Right cardiac atrium (tissue), 5 donors: Measurements from ENCODE around the gene CA10. TPM values are rescaled to one million over a fixed set of nuclear protein-coding genes. Genes with fewer than 3 reads are reported as not detected.

Source experiments
- ATAC-seq, 2 donors: fragments of 200-7000 bp; cut with Tn5 transposase; one replicate each; pipeline versions ENCODE4 v1.8.0 to v1.9.1; 2020; ENCODE audit warnings: moderate library complexity in 2 of 2, mild to moderate bottlenecking in 1 of 2
- DNase-seq, 3 donors: peaks; one replicate each; pipeline ENCODE4 v3.0.0-alpha.2; 2020
- H3K27ac ChIP-seq: one replicate; pipeline ENCODE4 v1.5.1; 2013; ENCODE audit warnings: mild to moderate bottlenecking, low read length, control low read depth, moderate library complexity
- H3K27me3 ChIP-seq: one replicate; pipeline ENCODE4 v1.6.1; 2013; ENCODE audit not compliant: control insufficient read depth, insufficient read depth
- H3K4me1 ChIP-seq: one replicate; pipeline ENCODE4 v1.6.1; 2013; ENCODE audit warnings: low read length; ENCODE audit not compliant: control insufficient read depth, insufficient read depth
- H3K4me3 ChIP-seq: one replicate; pipeline ENCODE4 v1.5.1; 2013; ENCODE audit warnings: low read length, control low read depth
- H3K9me3 ChIP-seq: one replicate; pipeline ENCODE4 v1.6.1; 2013; ENCODE audit warnings: low read length; ENCODE audit not compliant: control insufficient read depth
- WGBS: extraction: QIAGEN DNeasy Blood & Tissue Kit; methylation state at CpG from one replicate; pipeline ENCODE4 v1.1.7; 2013; 5-methylcytosine and 5-hydroxymethylcytosine counted together
- intact Hi-C, 4 donors: fragments of 100-400 bp; cut with DNase I; formaldehyde crosslinking; loops; one replicate each; pipeline versions ENCODE4 v1.11.0 to v1.14.0; 2022 to 2023
- polyA plus RNA-seq: library from polyadenylated mRNA; stranded (reverse); fragments of 200-250 nt; gene quantifications from one replicate; pipeline ENCODE4 v1.2.3, GENCODE V29; 2013
- total RNA-seq, 4 donors: library from RNA; stranded (reverse); fragmentation: NEBNext Ultra II Directional; extraction: Animal tissue kit (Norgen Biotek cat#: 25700); gene quantifications; one replicate each; pipeline ENCODE4 v1.2.1, GENCODE V29; 2021
- donor health status: healthy with polysubstance abuse.
- donor health status: DM: no; HTN: yes; CAD: no.
- donor health status: DM: no; HTN: no; CAD: no.
- donor health status: DM: no; HTN: yes; CAD: no; lungs with severe emphysema.
- donor health status: DM: yes; HTN: yes; CAD: no.

CA10 gene
- total and polyA plus RNA-seq, 5 donors, result 0.05 TPM; not detected in 4

- no peak for ATAC-seq
- intact Hi-C loops, result no loop called here
- H3K27me3 ChIP-seq, result no peaks in the 10 kb centered on the region
- 100% methylated on average over 1 of the region's 1 CpG for WGBS
- no peak for DNase-seq
- no peaks in the 10 kb centered on the region for H3K4me1 ChIP-seq
- no peak overlapping the region for H3K27ac ChIP-seq
- H3K4me3 ChIP-seq, result no peak overlapping the region
- H3K9me3 ChIP-seq, result no peaks in the 10 kb centered on the region
Measured at GRCh38 chr17:51722994-51723393, 435.5 kb downstream of the CA10 start.

- no peaks in the 10 kb centered on the region for H3K9me3 ChIP-seq
- 92% methylated on average over 5 of the region's 5 CpGs for WGBS
- H3K27ac ChIP-seq, result no peak overlapping the region
- ATAC-seq, result no peak
- no peaks in the 10 kb centered on the region for H3K27me3 ChIP-seq
- H3K4me1 ChIP-seq, result no peaks in the 10 kb centered on the region
- H3K4me3 ChIP-seq, result no peak overlapping the region
- intact Hi-C loops, result no loop called here
- DNase-seq, result no peak
Measured at GRCh38 chr17:51721730-51722129, 436.8 kb downstream of the CA10 start.

DNA sequence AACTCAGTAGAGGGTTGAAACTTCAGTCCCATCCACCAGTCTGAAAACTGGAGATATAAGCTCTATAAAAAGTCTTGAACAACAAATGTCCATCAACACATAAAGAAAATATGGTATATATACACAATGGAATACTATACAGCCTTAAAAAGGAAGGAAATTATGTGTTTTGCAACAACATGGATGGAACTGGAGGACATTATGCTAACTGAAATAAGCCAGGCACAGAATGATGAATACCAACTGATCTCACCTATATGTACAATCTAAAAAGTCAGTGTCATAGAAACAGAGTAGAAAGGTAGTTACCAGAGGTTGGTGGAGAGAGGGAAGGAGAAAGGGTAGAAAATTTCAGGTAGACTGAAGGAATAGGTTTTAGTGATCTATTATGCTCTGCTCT is 438.1 kb downstream of the CA10 start:
- Histone ChIP-seq H3K4me1 (no peaks in the 10 kb centered on the region), H3K9me3 (no peaks in the 10 kb centered on the region), H3K27ac (no peak overlapping the region), H3K4me3 (no peak overlapping the region), H3K27me3 (no peaks in the 10 kb centered on the region)
- intact Hi-C loops, result no loop called here
- ATAC-seq (no peak), DNase-seq (no peak)

DNA sequence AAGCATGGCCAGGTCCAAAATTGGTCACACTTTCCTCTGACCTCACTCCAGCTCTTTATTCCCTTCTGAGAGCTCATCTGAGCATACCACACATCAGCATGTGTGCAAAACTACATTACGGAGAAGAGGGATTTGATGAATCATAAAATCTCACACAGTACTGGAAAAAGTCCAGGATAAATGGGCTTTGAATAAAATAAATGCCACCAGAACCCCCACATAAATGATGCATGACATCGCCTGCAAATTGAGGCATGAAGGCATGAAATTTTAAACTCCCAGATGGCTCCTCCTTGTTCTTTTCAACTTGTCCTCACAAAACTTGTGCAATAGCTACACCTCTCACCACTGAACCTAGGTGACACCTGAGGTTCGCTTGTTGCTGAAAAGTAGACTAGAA is 439.5 kb downstream of the CA10 start:
- intact Hi-C loops, result no loop called here
- ATAC-seq (no peak), DNase-seq (no peak)
- H3K27ac ChIP-seq, result no peak overlapping the region
- no peaks in the 10 kb centered on the region for H3K9me3 ChIP-seq
- no peaks in the 10 kb centered on the region for H3K4me1 ChIP-seq
- no peaks in the 10 kb centered on the region for H3K27me3 ChIP-seq
- H3K4me3 ChIP-seq, result no peak overlapping the region
- 71% methylated on average over 3 of the region's 3 CpGs for WGBS

- H3K27ac ChIP-seq, result no peak overlapping the region
- no peak overlapping the region for H3K4me3 ChIP-seq
- no peaks in the 10 kb centered on the region for H3K27me3 ChIP-seq
- DNase-seq, result no peak
- no peaks in the 10 kb centered on the region for H3K4me1 ChIP-seq
- ATAC-seq, result no peak
- WGBS, result 76% methylated on average over 7 of the region's 7 CpGs
- H3K9me3 ChIP-seq, result no peaks in the 10 kb centered on the region
- intact Hi-C loops, result no loop called here
Measured at GRCh38 chr17:51711581-51711980, 446.9 kb downstream of the CA10 start.

GRCh38 chr17:51710634-51710979 is 447.9 kb downstream of the CA10 start:
- Histone ChIP-seq H3K27ac (peak overlapping the region; percentile 54), H3K4me1 (no peaks in the 10 kb centered on the region), H3K27me3 (no peaks in the 10 kb centered on the region), H3K4me3 (no peak overlapping the region), H3K9me3 (no peaks in the 10 kb centered on the region)
- 38% methylated on average over 3 of the region's 3 CpGs for WGBS
- intact Hi-C loops, result no loop called here
- DNase-seq (peak in 1 of 3 donors; percentile 58), ATAC-seq (peak; percentile 42 to 84)

DNA sequence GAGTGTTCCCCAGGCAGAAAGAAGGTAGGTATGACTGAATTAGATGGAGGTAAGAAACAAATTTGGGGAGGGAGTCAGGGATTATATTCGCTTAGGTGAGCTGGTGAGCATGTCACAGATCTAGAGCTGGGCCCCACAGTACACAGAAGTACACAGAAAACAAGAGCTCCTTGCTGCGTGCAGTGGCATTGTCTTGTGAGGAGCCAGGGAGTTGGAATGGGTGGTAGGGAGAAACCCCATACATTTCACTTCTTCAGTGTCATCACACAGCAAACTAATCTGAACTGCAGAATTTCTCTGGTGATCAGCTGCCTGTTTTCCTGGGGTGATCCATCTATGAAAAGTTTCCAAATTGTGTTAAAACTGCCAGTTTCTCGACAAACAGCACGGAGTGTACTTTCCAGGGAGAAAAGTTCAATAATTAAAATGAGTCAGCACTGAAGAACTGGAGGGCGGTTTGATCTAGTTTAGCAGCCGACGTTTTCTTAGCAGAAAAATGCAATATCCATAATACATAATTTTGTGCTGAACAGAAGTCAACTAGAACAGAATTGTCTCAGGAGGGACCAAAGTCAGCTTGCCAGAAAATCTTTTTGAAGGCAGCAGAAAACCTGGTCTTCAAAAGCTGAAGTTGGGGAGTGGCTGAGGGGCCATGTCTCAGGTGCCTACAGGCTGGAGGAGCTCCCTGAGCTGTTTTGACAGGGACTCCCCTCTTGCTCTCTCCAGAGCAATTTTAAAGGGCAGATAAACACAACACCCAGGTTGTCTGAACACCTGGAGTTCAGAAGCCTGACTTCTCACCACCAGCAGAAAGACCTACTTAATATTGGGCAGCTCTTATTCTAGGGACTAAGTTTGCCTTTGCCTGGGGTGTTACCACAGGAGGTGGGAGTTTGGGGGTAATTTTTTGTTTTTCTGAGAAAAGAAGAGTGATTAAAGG is 448.6 kb downstream of the CA10 start:
- intact Hi-C loops, result loop anchor here in 1 of 4 donors (10.0 kb wide), 1 partner anchor 55 kb away; no protein-coding TSS in a partner anchor
- ATAC-seq, result peak; percentile 20 to 86
- Histone ChIP-seq H3K9me3 (no peaks in the 10 kb centered on the region), H3K4me3 (no peak overlapping the region), H3K27me3 (no peaks in the 10 kb centered on the region), H3K4me1 (no peaks in the 10 kb centered on the region), H3K27ac (peak overlapping the region; percentile 54)
- WGBS, result 66% methylated on average over 7 of the region's 7 CpGs
- no peak for DNase-seq

GRCh38 chr17:51707216-51707615 is 451.3 kb downstream of the CA10 start:
- WGBS, result 95% methylated on average over 2 of the region's 2 CpGs
- intact Hi-C loops, result loop anchor here in 1 of 4 donors (10.0 kb wide), 1 partner anchor 58 kb away; no protein-coding TSS in a partner anchor
- ATAC-seq (no peak), DNase-seq (no peak)
- H3K4me3 ChIP-seq, result no peak overlapping the region
- no peak overlapping the region for H3K27ac ChIP-seq
- H3K4me1 ChIP-seq, result no peaks in the 10 kb centered on the region
- no peaks in the 10 kb centered on the region for H3K27me3 ChIP-seq
- no peaks in the 10 kb centered on the region for H3K9me3 ChIP-seq

DNA sequence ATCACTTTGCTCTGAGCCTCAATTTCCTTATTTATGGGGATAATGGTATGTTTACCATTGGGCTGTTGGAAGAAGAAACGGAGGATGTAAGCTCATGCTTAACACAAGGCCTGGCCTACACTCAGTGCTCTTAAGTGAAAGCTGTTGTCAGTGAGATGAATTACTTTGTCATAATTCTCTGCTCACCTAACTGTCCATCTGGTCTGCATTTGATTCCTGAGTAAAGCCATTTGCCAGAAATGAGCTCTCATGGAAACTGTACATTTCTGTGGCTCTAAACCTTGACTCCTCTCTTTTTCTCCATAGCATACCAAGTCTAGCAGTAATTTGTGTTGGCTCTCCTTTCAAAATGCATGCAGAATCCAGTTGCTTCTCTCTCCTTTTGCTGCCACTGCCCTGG is 452.4 kb downstream of the CA10 start:
- intact Hi-C loops, result loop anchor here in 1 of 4 donors (10.0 kb wide), 1 partner anchor 59 kb away; no protein-coding TSS in a partner anchor
- Histone ChIP-seq H3K9me3 (no peaks in the 10 kb centered on the region), H3K4me1 (no peaks in the 10 kb centered on the region), H3K27me3 (no peaks in the 10 kb centered on the region), H3K27ac (no peak overlapping the region), H3K4me3 (no peak overlapping the region)
- ATAC-seq (no peak), DNase-seq (no peak)
- 90% methylated on average over 1 of the region's 1 CpG for WGBS

- peak; percentile 87 to 95 (median 89) for DNase-seq
- ATAC-seq, result peak; percentile 95 to 97
- Histone ChIP-seq H3K27me3 (no peaks in the 10 kb centered on the region), H3K9me3 (no peaks in the 10 kb centered on the region), H3K4me1 (no peaks in the 10 kb centered on the region), H3K4me3 (no peak overlapping the region), H3K27ac (peak overlapping the region; percentile 30)
- 47% methylated on average over 8 of the region's 8 CpGs for WGBS
- intact Hi-C loops, result loop anchor here in 1 of 4 donors (10.0 kb wide), 1 partner anchor 61 kb away; no protein-coding TSS in a partner anchor
Measured at GRCh38 chr17:51703361-51704341, 454.9 kb downstream of the CA10 start.
